SKM-1 (cell line): Measurements from ENCODE around the gene OR10A6.

Experiments
- DNase-seq: peaks from one replicate; lab custom pipeline; 2025; ENCODE audit not compliant: unreplicated experiment; lab: John Stamatoyannopoulos, UW

OR10A6 gene, protein sequence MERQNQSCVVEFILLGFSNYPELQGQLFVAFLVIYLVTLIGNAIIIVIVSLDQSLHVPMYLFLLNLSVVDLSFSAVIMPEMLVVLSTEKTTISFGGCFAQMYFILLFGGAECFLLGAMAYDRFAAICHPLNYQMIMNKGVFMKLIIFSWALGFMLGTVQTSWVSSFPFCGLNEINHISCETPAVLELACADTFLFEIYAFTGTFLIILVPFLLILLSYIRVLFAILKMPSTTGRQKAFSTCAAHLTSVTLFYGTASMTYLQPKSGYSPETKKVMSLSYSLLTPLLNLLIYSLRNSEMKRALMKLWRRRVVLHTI

DNA sequence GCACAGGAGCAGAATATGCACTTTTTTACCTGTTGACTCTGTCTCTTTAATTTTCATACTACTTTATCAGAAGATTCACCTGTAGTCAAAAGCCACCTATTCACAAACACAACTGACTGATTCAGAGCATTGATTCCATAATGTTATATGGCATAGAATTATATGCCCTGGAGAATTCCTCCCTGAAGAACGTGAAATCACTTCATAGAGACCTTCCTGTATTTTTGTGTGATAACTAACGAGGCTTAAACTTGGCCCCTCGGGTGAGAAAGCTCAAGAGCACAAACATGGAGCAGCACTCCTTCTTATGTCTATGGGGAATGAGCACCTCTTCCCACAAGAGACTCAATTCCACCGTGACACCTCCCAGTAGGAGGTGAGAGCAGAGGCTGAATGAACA, at the start of gene OR10A6:
TSS of gene OR10A6 (minus strand) at position 101 of the 400 bp plus-strand sequence. CDS start 2,606 bp downstream, outside the sequence.
- no peak for DNase-seq

DNA sequence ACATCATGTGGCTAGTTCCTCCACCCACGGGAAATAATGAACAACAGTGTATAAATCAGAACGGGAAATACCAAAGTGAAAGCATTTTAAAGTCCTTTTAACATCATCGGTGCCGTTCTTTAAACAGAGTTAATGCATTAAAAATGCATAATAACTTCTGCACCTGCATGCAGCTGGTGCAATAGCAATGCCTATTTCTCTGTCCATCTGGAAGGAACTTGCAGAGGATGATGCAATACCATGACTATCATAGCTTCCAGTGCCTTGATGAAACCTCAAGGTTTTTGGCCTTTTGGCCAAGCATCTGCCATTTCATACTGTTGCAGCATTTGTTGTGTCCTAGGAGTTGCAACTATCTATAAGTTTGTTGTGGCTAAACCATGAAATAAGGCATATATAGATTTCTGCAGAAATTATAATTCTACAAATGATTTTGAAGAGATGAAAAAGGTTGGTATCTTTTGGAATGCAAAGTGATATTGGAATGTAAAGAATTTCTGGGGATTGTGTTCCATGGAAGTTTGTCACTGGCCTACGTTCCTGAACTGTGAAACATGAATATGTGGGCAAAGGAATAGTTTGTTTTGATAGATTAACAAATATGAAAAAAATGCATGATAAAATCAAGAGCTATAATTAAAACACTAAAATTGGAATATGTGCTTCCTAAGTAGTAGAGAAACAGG, 46.3 kb upstream of the OR10A6 start:
- DNase-seq: peak; percentile 8

DNA sequence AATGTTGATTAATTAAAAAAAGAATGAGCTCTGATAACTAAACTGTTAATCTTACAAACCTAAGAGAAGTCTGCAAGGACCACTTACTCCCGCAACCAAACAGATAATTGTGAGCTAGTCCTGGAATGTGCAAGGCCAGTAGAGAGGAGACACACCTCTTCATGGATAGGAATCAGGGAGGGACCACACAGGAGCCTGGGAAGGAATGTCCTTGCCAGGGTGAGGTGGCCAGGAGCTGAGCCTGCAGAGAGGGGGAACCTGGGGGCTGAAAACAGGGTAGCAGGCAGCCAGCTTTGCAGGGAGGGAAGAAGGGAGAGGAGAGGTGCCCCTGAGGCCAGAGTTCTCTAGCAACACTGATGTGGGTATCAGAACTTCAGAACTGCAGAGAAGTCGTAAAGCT, 43.6 kb upstream of the OR10A6 start:
- no peak for DNase-seq

DNA sequence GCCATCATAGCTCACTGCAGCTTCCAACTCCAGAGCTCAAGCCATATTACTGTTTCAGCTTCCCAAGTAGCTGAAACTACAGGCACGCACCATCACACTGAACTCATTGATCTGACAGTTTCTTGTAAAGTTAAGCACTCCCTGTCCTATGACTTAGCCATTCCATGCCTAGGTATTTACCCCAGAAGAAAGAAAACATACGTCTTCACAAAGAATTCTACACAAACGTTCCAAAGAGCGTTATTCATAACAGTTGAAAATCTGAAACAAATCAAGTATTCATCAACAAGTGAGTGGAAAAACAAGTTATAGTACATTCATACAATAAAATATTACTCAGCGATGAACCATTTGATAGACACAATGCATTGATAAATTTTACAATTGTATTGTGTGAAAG, 41.9 kb upstream of the OR10A6 start:
- DNase-seq: no peak

DNA sequence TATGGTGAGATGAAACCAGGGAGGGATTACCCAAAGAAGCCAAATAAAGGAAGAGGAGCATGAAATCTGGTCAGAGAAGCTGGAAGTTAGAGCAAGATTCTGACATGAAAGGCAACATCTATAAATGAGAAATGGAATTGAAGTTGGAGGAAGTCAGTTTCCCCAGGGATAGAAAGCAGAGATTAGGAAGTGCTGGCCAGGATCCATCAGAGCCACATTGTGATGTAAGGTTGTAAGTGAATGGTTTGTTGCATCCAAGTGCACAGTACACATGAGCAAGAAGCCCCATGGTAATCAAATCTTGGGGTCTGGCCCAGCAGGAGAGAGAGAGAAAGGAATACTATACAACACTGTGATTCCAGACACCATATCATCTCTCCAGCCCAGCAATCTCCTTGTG, 40.8 kb upstream of the OR10A6 start:
- no peak for DNase-seq

DNA sequence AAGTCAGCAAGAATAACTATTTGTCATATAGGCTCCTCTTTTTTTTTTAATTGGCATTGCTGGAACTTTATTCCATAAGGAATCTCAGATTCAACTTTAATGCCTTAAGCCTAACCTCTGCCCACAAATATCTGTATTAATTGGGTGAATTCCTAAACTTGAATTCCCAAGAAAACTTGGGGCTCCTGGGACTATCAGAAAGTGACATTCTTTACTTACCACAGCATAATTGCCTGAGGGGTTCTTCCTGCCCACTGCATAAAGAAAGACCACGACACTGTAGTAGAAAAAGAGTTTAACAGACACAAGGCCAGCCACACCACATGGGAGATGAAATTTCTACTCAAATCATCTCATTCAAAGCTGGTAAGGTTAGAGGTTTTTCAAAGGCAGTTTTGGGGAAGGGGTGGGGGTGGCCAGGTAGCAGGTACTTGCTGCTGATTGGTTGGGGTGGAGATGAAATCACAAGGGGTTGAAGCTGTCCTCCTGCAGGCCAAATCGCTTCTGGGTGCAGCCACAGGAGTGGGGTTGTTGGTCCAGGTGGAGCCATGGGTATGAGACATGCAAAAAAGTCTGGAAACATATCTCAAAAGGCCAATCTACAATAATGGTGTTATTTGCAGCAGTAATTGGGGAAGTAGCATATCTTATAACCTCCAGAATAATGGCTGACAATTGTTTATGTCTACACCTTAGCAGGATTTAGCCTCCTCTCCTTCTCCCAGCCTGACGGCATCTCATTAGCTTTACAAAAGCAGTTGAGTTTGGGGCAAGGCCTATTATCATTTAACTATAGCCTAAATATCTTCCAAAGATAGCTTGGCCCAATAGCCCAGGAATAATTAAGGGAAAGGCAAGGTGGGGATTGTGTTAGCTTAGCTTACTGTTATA, 38.9 kb upstream of the OR10A6 start:
- DNase-seq: no peak

DNA sequence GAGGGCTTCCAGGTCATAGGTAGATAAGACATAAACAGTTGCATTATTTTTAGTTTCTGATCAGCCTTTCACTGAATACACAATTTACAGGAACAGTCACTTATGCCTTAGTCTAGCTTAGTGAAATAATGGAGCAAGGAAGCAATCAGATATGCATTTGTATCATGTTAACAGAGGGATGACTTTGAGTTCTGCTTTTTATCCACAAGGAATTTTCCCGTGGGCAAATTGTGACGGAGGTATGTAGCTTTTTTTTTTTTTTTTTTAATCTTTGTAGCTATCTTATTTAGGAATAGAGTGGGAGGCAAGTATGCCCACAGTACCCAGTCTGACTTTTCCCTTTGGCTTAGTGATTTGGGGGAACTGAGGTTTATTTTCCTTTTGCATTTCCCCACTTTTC, 37.6 kb upstream of the OR10A6 start:
- DNase-seq: no peak

DNA sequence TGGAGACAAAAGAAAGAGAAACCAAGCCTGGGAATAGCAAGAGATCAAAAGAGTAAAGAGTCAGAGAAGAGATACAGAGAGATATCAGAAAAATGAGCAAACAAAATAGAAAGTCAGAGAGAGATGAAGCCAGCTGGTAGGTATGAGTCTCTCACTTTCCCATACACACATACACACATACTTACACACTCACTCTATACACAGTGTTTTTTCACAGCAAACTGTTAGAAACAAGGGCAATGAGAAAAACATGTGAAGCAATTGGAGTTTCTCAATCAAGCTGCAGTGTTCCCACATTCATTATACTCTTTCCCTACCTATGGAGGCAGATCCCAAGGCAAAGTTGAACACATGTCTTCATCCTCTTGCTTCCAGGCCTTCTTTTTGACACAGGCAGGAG, 36.8 kb upstream of the OR10A6 start:
- no peak for DNase-seq

DNA sequence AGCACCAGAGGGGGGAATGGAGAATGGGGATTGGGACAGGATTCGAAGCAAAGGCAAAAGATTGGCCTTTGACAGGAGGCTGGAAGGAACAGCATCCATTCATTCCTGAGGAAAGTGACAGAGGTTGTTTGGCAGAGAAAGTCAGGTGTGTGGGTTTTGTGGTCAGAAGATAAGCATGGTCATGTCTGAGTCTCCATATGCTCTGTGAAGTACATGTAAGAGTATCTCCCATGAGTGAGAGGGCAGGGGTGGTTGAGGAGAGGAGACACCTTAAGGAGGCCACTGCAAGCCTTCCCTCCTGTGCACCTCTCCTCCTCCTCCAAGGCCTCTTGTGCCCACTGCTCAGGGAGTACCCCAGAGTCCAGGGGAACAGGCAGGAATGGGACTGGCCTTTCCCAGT, 36.0 kb upstream of the OR10A6 start:
- no peak for DNase-seq

DNA sequence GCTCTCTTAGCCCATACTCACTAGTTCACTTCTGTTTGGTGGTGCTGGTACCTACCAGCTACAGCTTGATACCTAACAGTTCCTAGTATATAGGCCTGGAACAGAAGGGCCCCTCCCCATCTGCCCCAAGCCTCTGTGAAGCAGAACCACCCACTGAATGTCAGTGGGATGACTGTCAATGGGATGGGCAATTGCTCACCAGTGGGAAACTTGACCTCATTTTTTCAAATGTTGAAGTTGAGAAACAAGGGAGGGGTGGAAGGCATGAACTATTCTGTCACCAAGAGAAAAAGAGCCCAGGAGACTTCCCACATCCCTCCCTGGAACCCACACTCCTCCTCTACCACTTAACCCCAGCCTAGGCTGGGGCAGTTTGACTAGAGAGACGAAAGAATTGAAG, 34.3 kb upstream of the OR10A6 start, which contains the start of gene NLRP10:
TSS of gene NLRP10 (minus strand) at position 62 of the 400 bp plus-strand sequence. CDS start 1,952 bp downstream, outside the sequence.
- DNase-seq: no peak

DNA sequence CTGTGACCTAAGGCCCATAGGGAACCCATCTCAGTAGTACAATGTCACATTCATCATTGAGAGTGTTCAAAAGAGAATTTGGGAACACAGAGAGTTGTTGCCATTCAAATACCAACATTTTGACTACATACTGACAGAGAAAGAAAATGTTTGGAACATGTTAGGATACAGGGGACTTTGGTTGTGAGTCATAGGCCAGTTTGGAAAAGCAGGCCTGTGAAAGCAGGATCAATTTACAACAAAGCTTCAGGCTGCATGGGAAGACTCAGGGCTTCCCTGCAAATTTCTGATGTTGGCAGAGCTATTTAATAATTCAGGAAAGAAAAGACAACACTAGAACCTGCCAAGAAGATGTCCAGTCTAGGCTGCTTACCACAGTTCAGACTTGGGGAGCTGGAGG, 33.8 kb upstream of the OR10A6 start:
- no peak for DNase-seq

DNA sequence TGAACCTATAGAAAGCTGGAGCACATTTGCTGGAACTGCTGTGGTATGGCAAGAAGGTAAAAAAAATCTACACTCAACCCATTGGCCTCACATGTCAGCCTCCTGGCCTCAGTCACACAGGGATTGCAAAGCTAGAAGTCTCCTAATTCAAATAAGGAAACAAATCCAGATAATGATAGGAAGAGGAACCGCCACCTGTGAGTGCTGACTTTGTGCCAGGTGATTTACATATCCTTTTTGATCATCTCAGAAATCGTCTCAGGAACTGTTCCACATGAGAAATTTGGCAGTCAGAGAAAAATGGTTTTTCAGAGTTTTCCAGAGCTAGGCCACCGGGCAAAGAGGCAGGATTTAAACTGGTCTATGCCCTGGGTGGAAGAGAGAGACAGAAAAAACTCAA, 33.2 kb upstream of the OR10A6 start:
- no peak for DNase-seq

DNA sequence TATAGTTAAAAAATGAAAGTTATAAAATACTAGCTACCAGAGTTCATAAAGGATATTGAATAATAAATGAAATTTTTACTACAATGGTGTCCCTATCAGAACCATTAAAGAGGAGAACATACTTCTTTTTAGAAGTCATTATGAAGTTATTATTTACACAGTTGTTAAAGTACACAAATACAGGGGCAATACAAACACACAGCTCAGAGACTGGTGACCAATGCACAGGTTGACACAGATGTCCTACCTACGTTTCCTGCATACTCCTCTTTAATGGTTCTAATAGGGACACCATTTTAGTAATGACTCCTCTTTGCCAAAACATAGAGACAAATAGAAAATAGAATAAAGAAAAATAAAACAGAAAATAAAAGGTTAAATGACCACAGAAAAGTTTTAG, 24.1 kb upstream of the OR10A6 start:
- no peak for DNase-seq

DNA sequence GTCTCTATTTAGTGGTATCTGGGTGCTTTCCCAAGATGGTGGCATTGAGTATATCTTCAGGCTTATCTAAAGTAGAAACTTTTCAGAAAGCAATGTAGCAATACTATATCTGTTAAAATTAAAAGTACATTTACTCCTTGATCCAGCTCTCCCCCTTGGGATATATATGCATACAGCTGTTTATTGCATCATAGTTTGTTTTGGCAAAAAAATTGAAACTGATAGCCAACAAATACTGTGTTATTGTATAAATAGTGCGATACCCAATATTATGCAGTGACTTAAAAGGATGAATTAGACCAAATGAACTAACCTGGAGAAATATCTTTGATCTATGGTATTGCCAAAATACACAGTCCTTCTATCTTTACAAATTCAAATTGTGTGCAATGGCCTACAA, 18.9 kb upstream of the OR10A6 start:
- DNase-seq: no peak

DNA sequence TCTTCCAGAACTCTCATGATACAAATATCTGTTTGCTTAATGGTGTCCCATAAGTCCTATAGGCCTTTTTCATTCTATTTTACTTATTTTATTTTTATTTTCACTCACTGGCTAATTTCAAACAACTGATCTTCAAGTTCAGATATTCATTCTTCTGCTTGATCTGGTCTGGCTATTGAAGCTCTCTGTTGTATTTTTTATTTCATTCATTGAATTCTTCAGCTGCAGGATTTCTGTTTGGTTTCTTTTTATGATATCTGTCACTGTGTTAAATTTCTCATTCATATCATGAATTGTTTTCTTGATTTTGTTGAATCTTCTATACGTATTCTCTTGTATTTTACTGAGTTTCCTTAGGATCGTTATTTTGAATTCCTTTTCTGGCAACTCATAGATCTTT, 13.1 kb upstream of the OR10A6 start:
- DNase-seq: no peak

DNA sequence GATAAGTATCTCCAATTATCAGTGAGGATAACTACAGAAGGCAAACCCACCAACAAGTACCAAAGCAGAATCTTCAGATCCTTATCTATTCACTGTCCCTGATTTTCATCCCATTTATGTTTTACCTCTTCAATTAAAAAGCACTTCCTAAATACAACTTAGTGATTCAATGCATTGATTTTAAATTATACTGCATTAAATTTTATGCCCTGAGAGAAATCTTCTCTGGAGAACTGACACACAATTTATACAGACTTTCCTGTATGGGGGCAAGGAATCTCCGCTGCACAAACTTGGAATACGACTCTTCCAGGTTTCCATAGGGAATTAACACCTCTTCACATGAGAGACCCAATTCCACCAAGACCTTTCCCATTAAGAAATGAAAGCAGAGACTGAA, 10.5 kb upstream of the OR10A6 start, which contains the start of gene OR10A3:
TSS of gene OR10A3 (minus strand) at position 101 of the 400 bp plus-strand sequence. CDS start 2,188 bp downstream, outside the sequence.
- DNase-seq: no peak

DNA sequence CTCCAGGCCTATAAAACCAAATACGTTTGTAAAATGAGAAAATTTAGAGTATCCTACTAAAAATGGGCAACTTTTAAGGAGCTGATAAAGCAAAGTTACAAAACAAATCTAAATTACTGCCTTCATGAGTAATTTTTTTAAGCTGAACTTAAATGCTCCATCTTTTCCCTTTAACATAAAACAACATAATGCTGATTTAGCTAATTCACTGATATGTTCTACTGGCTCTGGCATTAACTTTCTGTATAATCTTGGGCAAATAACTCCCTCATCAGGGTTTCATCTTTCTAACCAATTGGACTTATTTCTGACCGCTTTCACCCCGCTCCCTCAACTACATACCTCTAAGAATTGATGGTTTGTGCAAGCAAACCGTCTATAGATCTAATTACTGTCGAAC, 10.1 kb upstream of the OR10A6 start:
- no peak for DNase-seq

DNA sequence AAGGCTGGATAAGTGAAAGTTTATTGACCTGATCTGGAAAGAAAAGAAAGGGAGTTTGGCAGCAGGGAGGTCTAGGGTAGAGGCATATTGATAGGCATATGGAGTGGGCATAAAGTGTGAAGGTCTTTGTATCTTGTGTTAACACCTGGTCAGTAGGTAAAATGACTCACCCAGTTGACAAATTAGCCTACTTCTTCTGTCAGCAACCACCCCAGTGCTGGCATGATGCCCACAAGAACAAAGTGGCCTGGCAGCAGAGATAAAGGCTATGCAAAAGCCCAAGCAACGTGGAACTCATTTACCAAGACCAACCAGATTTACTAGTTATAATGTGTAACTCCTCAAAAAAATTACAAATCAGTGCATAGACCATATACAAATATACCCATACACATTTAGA, 5.5 kb upstream of the OR10A6 start:
- DNase-seq: no peak

DNA sequence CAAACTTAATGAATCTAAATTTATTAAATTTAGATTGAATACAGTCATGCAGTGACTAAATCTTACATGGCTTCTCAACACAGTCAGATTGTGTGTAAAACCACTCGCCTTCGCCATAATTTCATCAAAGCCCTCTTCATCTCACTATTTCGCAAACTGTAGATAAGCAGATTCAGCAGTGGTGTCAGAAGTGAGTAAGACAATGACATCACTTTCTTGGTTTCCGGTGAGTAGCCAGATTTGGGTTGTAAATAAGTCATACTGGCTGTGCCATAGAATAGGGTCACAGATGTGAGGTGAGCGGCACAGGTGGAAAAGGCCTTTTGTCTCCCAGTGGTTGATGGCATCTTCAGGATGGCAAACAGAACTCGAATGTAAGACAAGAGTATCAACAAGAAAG, 3.4 kb downstream of the OR10A6 start:
- no peak for DNase-seq

DNA sequence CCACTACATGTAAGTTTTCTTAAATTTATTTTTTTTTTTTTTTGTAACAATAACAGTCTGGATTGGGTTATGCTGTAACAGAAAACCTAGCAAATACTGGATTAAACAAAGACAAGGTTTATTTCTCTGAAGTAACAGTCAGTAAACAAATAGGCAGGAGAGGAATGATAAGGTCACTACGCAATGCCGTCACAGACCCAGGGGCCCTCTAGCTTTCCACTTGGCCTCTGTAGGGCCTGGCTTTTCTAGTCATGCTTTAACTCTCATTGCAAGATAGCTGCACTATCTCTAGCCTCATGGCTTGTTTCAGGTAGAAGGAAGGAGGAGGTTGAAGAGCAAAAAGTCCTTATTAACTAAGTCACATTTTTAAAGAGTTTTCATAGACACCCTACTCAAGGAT, 6.5 kb downstream of the OR10A6 start:
- DNase-seq: no peak

DNA sequence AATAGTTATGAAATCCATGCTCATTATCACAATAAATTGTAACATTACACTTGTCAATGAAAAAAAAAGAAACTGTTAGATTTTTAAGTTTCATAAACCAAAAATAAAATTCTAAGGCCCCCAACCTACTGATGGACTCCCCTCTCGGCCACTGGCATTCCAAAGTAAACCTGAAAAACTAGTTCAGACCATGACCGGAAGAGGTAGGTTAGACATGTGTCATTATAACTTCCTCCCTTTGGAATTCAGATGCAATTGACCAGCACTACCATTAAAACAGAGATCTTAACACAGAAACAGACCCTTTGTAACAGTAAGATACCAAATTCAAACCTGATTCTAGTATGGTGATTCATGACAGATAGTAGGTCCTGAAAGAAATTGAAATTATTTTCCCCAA, 12.9 kb downstream of the OR10A6 start:
- DNase-seq: no peak

DNA sequence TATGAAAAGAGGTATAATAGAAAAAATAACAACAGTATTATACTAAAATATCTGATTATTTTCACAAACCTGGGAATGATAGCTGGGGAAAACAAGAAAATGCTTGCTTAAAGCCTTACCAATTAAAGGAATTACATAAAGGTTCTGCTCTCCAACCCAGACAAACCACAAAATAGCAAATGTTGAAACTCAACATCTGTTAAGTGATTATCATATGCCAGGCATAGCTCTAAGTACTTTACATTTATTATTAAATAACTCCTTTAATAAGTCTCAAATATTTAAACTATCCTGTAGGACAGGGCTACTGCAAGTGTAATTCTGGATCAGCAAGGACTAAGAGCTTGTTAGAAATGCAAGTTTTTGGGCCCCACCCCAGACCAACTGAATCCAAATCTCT, 20.1 kb downstream of the OR10A6 start:
- no peak for DNase-seq
